Stimulated activated memory B cell treated with anti-CD40 and anti-IgM and Interleukin-4, amounts not matched to agents 10 μg/mL and 1 μg/mL and 100 μg/mL, for 72 hours (primary cell): ENCODE data around the gene PPP1R10.

Experiments used
- ATAC-seq: fragments of 150-1000 bp; cut with Tn5 transposase; 2 replicates; pipeline ENCODE4 v1.10.0; 2021
- H3K27ac Mint-ChIP-seq: one replicate; pipeline ENCODE4 v1.8.0; 2022; ENCODE audit warnings: mild to moderate bottlenecking, mixed read lengths
- H3K27me3 Mint-ChIP-seq: one replicate; pipeline ENCODE4 v1.8.0; 2022; ENCODE audit warnings: mixed read lengths
- H3K36me3 Mint-ChIP-seq: one replicate; pipeline ENCODE4 v1.8.0; 2022; ENCODE audit warnings: mixed read lengths
- H3K4me1 Mint-ChIP-seq: one replicate; pipeline ENCODE4 v1.8.0; 2022; ENCODE audit warnings: mixed read lengths
- H3K4me3 Mint-ChIP-seq: one replicate; pipeline ENCODE4 v1.8.0; 2022; ENCODE audit warnings: mild to moderate bottlenecking, moderate library complexity, mixed read lengths
- H3K9me3 Mint-ChIP-seq: one replicate; pipeline ENCODE4 v1.8.0; 2022; ENCODE audit warnings: mixed read lengths

PPP1R10 gene

DNA sequence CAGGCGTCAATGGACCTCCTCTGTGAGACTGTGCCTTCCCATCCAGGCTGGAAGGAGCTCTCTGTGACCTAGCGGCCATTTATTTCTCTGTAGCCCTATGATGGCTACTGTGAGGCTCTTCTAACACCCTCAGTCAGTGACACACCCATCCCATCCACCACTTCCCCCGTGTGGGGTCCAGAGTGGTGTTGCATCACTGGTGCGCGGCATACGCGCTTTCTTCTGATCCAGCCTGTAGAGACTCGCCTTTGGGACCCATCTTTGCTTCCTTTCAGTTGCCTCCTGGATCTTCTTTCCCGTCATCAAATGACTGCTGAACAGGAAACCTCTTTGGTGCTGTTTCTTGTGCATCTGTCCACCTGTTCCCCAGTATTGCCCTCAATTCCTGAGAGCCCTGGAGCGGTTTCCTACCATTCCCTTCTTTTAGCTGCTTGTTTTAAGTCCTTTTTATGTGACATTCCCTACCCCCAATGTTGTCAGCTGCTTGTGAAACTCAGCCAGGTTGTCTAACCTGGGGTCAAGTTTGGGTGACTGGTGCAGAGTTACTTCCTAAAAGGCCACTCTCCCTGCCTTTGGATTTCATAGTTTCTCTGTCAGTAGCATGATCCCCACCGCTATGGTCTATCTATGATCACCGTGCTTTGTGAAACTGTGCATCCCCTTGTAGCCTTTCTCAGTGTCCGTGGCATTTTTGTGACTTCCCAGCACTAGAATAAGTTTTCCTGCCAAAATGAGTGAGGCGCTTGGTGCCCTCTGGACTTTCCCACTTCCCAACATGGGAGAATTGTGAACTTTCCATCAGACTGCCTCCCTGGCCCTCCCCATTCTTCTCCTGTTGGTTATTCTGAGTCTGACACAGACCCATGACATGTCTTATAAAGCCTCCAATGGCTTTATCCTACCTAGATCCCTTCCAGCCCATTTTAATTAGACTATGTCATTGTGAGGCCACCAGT lies 54.3 kb downstream of the PPP1R10 start:
- ATAC-seq, result no peak
- no peak overlapping the region for H3K27ac Mint-ChIP-seq
- no peaks in the 10 kb centered on the region for H3K9me3 Mint-ChIP-seq
- no peak overlapping the region for H3K4me3 Mint-ChIP-seq
- peaks cover 14% of the 10 kb centered on the region for H3K4me1 Mint-ChIP-seq
- peaks cover 22% of the 10 kb centered on the region for H3K36me3 Mint-ChIP-seq
- H3K27me3 Mint-ChIP-seq, result no peaks in the 10 kb centered on the region

DNA sequence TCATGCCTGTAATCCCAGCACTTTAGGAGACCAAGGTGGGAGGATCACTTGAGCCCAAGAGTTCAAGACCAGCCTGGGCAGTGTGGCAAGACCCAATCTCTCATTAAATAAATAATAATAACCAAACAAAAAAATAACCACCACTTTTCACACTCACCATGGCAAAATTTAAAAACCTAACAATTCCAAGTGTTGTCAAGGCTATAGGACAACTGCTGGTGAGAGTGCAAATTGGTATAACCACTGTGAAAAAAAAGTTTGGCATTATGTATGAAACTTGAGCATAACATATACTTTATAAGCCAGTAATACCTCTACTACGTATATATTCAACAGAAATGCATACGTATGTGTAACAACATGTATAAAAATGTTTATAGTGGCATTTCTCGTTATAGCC lies 56.1 kb downstream of the PPP1R10 start:
- Mint-ChIP-seq H3K27me3 (no peaks in the 10 kb centered on the region), H3K4me1 (peaks cover 22% of the 10 kb centered on the region), H3K27ac (no peak overlapping the region), H3K4me3 (no peak overlapping the region), H3K36me3 (peaks cover 28% of the 10 kb centered on the region), H3K9me3 (no peaks in the 10 kb centered on the region)
- no peak for ATAC-seq

DNA sequence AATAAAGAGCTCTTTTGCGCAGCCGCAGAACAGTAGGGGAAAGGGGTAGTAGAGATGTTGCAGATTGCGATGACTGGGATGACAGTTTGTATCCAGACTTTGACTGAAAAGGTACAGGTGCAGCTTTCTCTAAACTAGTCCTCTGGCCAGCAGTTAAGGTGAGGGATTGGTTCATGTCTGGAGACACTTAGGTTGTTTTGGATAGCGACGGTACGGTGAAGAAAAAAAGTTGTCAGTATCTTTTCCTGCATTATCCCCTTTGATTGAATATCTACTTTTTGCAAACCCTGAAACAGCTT lies 59.4 kb downstream of the PPP1R10 start:
- Mint-ChIP-seq H3K4me3 (peak overlapping the region; percentile 97), H3K4me1 (peaks cover 39% of the 10 kb centered on the region), H3K36me3 (peaks cover 33% of the 10 kb centered on the region), H3K9me3 (no peaks in the 10 kb centered on the region), H3K27ac (peak overlapping the region; percentile 97), H3K27me3 (no peaks in the 10 kb centered on the region)
- no peak for ATAC-seq

DNA sequence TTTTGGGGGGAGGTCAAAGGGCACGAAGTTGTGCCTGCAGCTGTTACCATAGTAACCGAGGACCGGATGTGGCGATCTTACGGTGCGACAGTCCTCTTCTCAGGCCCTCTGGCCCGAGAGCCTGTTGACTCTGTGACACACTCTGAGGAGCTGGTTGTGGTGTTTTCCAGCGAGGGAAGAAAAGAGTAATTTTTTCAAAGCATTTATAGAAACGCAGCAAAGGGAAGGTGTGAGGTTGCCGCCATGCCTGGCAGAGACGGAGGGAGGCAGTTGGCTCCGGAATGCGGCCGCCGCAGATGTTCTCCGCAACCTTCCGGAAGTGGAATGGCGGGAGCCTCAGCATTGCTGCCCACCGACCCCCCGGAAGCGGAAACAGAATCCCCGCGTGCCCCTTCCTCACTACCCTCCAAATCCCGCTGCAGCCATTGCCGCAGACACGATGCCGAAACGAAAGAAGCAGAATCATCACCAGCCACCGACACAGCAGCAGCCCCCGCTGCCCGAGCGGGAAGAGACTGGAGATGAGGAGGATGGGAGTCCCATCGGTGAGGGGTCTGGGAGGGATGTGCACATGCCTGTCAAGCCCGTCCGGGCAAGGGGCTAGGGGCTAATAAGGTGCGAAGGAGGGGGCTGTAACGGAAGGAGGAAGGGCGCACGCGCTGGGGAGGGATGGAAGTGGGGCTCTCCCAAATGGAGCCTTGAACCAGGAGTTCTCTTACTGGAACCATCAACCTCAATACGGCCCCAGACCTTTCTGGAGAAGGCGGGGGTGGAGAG lies 59.9 kb downstream of the PPP1R10 start, which contains the start of gene PRR3:
TSS of gene PRR3 (plus strand) at position 390 of the 777 bp plus-strand sequence. CDS start at position 440, 50 bp downstream.
- Mint-ChIP-seq H3K4me3 (peak within 1 kb of the TSS; percentile 97), H3K9me3 (no peaks in the 10 kb centered on the region), H3K4me1 (peaks cover 39% of the 10 kb centered on the region), H3K36me3 (peaks cover 33% of the 10 kb centered on the region), H3K27me3 (no peaks in the 10 kb centered on the region), H3K27ac (peak within 1 kb of the TSS; percentile 97)
- peak; percentile 87 for ATAC-seq

GRCh38 chr6:30556066-30556905 lies 60.8 kb downstream of the PPP1R10 start, which contains the start of gene GNL1:
Gene GNL1, minus strand, starts transcription at chr6:30556489. Its CDS starts 286 bp downstream, at chr6:30556203.
- Mint-ChIP-seq H3K4me1 (peaks cover 39% of the 10 kb centered on the region), H3K36me3 (peaks cover 35% of the 10 kb centered on the region), H3K9me3 (no peaks in the 10 kb centered on the region)

GRCh38 chr6:30555816-30556065 lies 61.3 kb downstream of the PPP1R10 start:
- ATAC-seq, result no peak
- Mint-ChIP-seq H3K9me3 (no peaks in the 10 kb centered on the region), H3K4me3 (peak overlapping the region; percentile 97), H3K27ac (peak overlapping the region; percentile 97), H3K36me3 (peaks cover 40% of the 10 kb centered on the region), H3K4me1 (peaks cover 39% of the 10 kb centered on the region), H3K27me3 (no peaks in the 10 kb centered on the region)

More at GRCh38 chr6:30556066-30556905, 60.8 kb downstream of the PPP1R10 start, which contains the start of gene GNL1:
- no peaks in the 10 kb centered on the region for H3K27me3 Mint-ChIP-seq
- H3K27ac Mint-ChIP-seq, result peak within 1 kb of the TSS; percentile 97
- peak within 1 kb of the TSS; percentile 97 for H3K4me3 Mint-ChIP-seq
- peak; percentile 97 for ATAC-seq

DNA sequence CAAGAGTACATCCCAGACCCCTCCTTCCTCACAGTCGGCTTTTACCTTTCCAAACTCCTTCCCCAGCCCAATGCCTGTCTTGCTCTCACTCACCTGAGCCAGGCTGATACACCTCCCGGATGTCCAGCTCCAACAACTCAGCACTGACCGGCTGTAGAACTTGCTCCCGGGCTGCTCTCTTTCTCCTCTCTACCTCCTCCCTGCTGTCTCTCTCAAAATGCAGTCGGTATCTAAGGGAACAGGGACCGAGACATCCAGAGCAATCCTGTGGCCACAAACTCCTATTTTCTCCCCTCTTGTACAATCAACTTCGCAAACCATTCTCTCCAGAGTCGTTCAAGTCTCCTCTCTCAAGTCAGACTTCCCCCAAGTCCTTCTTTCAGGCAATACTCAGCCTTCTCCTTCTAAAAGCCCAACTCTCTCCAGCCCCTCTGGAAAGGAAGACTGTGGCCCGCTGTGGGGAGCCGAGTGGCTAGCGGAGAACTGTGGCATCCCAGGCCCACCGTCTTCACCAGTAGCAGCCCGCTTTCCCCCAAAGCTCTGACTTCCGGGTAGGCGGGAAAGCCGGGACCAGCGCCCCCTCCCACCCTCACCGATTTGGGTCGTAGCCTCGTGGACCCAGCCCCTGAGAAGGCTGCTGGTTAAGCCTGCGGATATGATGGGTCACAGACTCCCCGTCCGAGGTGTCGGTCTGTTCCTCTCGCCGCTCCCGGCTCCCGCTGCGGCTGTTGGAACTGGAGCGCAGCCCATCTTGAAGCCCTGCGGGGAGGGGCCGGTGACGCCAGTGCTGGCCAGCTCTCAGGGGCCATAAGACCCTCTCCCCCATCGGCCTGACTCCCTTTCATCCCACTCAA lies 61.9 kb downstream of the PPP1R10 start:
- Mint-ChIP-seq H3K4me1 (peaks cover 39% of the 10 kb centered on the region), H3K4me3 (peak overlapping the region; percentile 97), H3K27me3 (no peaks in the 10 kb centered on the region), H3K9me3 (no peaks in the 10 kb centered on the region), H3K36me3 (peaks cover 46% of the 10 kb centered on the region), H3K27ac (peak overlapping the region; percentile 97)
- ATAC-seq, result no peak

- no peak for ATAC-seq
- Mint-ChIP-seq H3K27ac (peak overlapping the region; percentile 97), H3K4me1 (peaks cover 36% of the 10 kb centered on the region), H3K9me3 (no peaks in the 10 kb centered on the region), H3K27me3 (no peaks in the 10 kb centered on the region), H3K4me3 (no peak overlapping the region), H3K36me3 (peaks cover 53% of the 10 kb centered on the region)
These were observed 62.6 kb downstream of the PPP1R10 start for GRCh38 chr6:30554404-30554803.
